MM.1S (cell line): ENCODE data around the gene EHBP1.

ENCODE experiments used
- DNase-seq: peaks from one replicate; pipeline ENCODE4 v3.0.0-alpha.2; 2015
- H2AFZ ChIP-seq: fragments of 300-600 bp; sonication (generic); 2 replicates; pipeline ENCODE4 v1.6.0; 2016; ENCODE audit warnings: antibody characterized with exemption, low read length
- H3F3A ChIP-seq: fragments of 300-600 bp; sonication (generic); 2 replicates; pipeline ENCODE4 v1.6.1; 2016; ENCODE audit warnings: mild to moderate bottlenecking, antibody characterized with exemption, low read length, moderate library complexity, mixed read lengths; ENCODE audit not compliant: insufficient read depth
- H3K27ac ChIP-seq: fragments of 300-600 bp; sonication (generic); 2 replicates; pipeline ENCODE4 v1.5.1; 2016; ENCODE audit warnings: mild to moderate bottlenecking, low read length
- H3K27me3 ChIP-seq: fragments of 300-600 bp; sonication (generic); replicated peaks from 2 replicates; pipeline ENCODE4 v1.6.0; 2016; ENCODE audit warnings: low read length; ENCODE audit not compliant: insufficient read depth
- H3K36me3 ChIP-seq: fragments of 300-600 bp; sonication (generic); replicated peaks from 2 replicates; pipeline ENCODE4 v1.6.1; 2016; ENCODE audit warnings: mild to moderate bottlenecking, low read length, mixed read lengths; ENCODE audit not compliant: insufficient read depth
- H3K4me1 ChIP-seq: fragments of 300-600 bp; sonication (generic); 2 replicates; pipeline ENCODE4 v1.6.1; 2016; ENCODE audit warnings: low read length, mixed read lengths
- H3K4me2 ChIP-seq: fragments of 300-600 bp; sonication (generic); 2 replicates; pipeline ENCODE4 v1.6.0; 2016; ENCODE audit warnings: low read depth, low read length
- H3K4me3 ChIP-seq: fragments of 300-600 bp; sonication (generic); 2 replicates; pipeline ENCODE4 v1.5.1; 2016; ENCODE audit warnings: low read length, mixed read lengths
- H3K79me2 ChIP-seq: fragments of 300-600 bp; sonication (generic); 2 replicates; pipeline ENCODE4 v1.6.1; 2016; ENCODE audit warnings: mixed run types, low read length, mixed read lengths
- H3K9ac ChIP-seq: fragments of 300-600 bp; sonication (generic); 2 replicates; pipeline ENCODE4 v1.6.1; 2016; ENCODE audit warnings: low read length, mixed read lengths
- H3K9me2 ChIP-seq: fragments of 300-600 bp; sonication (generic); replicated peaks from 2 replicates; pipeline ENCODE4 v1.6.1; 2016; ENCODE audit warnings: mild to moderate bottlenecking, low read length, mixed read lengths; ENCODE audit not compliant: insufficient read depth
- H3K9me3 ChIP-seq: fragments of 300-600 bp; sonication (generic); replicated peaks from 2 replicates; pipeline ENCODE4 v1.6.1; 2016; ENCODE audit warnings: mild to moderate bottlenecking, low read length, mixed read lengths; ENCODE audit not compliant: insufficient read depth
- H4K20me1 ChIP-seq: fragments of 300-600 bp; sonication (generic); 2 replicates; pipeline ENCODE4 v1.6.1; 2016; ENCODE audit warnings: mild to moderate bottlenecking, low read length, moderate library complexity, mixed read lengths; ENCODE audit not compliant: insufficient read depth
- EZH2 ChIP-seq: fragments of 300-600 bp; sonication (generic); optimal IDR thresholded peaks from 2 replicates; pipeline ENCODE3; 2017; ENCODE audit warnings: low read depth, mild to moderate bottlenecking, antibody characterized with exemption, low read length, mixed read lengths
- EZH2phosphoT487 ChIP-seq: fragments of 300-600 bp; sonication (generic); IDR thresholded peaks from 2 replicates; pipeline ENCODE4 v1.6.1; 2018; ENCODE audit warnings: antibody characterized with exemption, low read length
- TF ChIP-seq, protein P1 (sequence below): fragments of 300-600 bp; sonication (generic); IDR thresholded peaks from 2 replicates; pipeline ENCODE4 v1.5.1; 2016; ENCODE audit warnings: antibody characterized with exemption, low read length, mixed read lengths

EHBP1 gene

DNA sequence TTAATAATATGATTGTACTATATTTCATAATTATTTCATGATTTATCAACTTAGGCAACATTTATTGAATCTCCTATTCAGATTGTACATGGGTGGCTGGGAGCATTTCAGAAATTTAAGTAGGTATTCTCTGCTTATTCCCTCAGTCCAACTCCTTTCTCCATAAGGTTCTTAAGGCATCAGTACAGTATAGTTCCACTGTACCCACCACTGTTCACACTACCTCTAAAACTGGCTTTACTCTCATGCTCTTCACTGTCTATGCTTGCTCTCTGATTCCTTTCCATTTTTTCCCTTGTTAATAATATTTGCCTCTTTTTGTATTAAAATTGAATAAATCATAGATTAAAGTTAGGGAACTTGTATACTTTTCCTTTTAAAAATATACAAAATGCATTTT is 89.8 kb downstream of the EHBP1 start:
- Histone ChIP-seq H3K27ac (no peak overlapping the region), H3K79me2 (no peaks in the 10 kb centered on the region), H3K9me2 (no peaks in the 10 kb centered on the region), H3K27me3 (no peaks in the 10 kb centered on the region), H3K36me3 (no peaks in the 10 kb centered on the region), H3K9me3 (no peaks in the 10 kb centered on the region), H3K4me1 (no peaks in the 10 kb centered on the region), H4K20me1 (no peaks in the 10 kb centered on the region), H3K9ac (no peak overlapping the region), H3K4me3 (no peak overlapping the region), H2AFZ (no peak overlapping the region), H3F3A (no peaks in the 10 kb centered on the region), H3K4me2 (no peak overlapping the region)
- TF ChIP-seq EZH2phosphoT487 = no peak
- TF ChIP-seq, protein P1, sequence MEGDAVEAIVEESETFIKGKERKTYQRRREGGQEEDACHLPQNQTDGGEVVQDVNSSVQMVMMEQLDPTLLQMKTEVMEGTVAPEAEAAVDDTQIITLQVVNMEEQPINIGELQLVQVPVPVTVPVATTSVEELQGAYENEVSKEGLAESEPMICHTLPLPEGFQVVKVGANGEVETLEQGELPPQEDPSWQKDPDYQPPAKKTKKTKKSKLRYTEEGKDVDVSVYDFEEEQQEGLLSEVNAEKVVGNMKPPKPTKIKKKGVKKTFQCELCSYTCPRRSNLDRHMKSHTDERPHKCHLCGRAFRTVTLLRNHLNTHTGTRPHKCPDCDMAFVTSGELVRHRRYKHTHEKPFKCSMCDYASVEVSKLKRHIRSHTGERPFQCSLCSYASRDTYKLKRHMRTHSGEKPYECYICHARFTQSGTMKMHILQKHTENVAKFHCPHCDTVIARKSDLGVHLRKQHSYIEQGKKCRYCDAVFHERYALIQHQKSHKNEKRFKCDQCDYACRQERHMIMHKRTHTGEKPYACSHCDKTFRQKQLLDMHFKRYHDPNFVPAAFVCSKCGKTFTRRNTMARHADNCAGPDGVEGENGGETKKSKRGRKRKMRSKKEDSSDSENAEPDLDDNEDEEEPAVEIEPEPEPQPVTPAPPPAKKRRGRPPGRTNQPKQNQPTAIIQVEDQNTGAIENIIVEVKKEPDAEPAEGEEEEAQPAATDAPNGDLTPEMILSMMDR = no peak
- no peak for TF ChIP-seq EZH2
- no peak for DNase-seq

DNA sequence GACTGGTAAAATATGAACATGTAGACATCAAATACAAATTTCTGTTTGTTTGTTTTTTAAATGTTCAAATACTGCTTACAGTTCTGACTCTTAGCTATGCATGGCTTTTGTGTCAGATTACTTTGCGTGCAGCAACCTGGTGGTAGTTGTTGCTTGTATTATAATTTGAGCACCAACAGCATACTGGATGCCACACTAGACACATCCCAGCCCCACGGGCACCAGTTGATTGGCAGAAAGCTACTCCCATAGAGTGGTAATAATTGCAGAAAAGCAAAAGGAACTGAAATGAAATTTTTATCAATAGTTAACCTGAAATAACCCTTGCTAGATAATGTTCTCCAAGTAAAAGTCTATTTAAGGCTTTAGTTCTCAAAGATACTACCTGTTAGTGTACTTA is 91.6 kb downstream of the EHBP1 start:
- no peak for DNase-seq
- Histone ChIP-seq H3K4me1 (peaks cover 9% of the 10 kb centered on the region), H3F3A (peaks cover 4% of the 10 kb centered on the region; the same call in 1 of the 2 replicates), H3K9me2 (no peaks in the 10 kb centered on the region), H3K27me3 (no peaks in the 10 kb centered on the region), H3K4me2 (no peak overlapping the region), H3K4me3 (no peak overlapping the region), H4K20me1 (no peaks in the 10 kb centered on the region), H3K9me3 (no peaks in the 10 kb centered on the region), H3K79me2 (no peaks in the 10 kb centered on the region), H3K27ac (no peak overlapping the region), H3K36me3 (no peaks in the 10 kb centered on the region), H2AFZ (no peak overlapping the region), H3K9ac (no peak overlapping the region)
- no peak for TF ChIP-seq EZH2phosphoT487
- TF ChIP-seq, protein P1 = no peak

DNA sequence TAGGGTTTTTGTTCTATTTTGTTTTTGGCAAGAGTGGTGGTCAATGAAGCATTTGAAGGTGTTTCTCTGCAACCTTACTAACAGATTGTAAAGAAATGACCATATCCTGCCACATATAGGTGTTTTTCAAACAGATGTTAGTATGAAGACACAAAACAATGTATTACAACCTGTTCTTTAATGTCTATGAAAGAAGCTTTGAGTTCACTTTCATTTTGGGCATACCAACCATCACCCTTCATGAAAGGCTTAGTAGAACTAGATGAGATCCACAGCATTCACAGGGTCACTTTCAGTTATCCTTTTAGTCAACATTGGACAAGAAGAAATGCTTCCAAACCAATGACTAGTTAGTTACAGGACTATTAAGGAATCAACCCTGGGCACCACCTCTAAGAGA is 95.1 kb downstream of the EHBP1 start:
- no peak overlapping the region for H2AFZ ChIP-seq
- H4K20me1 ChIP-seq = no peaks in the 10 kb centered on the region
- H3K9ac ChIP-seq = no peak overlapping the region
- no peaks in the 10 kb centered on the region for H3K9me2 ChIP-seq
- peaks cover 10% of the 10 kb centered on the region for H3K4me1 ChIP-seq
- TF ChIP-seq, protein P1 = no peak
- TF ChIP-seq EZH2phosphoT487 = no peak
- no peaks in the 10 kb centered on the region for H3K36me3 ChIP-seq
- no peak overlapping the region for H3K4me3 ChIP-seq
- peaks cover 6% of the 10 kb centered on the region; the same call in 1 of the 2 replicates for H3F3A ChIP-seq
- H3K27ac ChIP-seq = no peak overlapping the region
- no peak overlapping the region for H3K4me2 ChIP-seq
- H3K9me3 ChIP-seq = no peaks in the 10 kb centered on the region
- no peaks in the 10 kb centered on the region for H3K79me2 ChIP-seq
- no peaks in the 10 kb centered on the region for H3K27me3 ChIP-seq
- peak; percentile 29 for DNase-seq

DNA sequence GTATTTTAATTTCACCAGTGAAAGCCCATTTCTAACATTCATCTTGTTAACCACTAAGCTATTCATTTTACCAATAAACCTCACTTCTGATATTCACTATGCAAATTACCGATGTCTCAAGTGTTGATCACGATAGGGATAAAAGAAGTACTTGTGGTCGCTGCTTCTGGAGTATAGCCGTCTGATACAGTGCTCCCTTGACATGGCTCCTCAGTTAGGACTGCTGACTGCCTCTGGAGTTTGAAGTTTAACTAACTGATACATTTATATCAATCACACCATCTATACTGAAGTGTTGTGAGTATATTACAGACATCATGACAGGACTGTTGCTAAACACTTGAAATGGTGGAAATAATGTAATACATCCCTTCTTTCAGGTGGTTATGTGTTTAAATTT is 95.6 kb downstream of the EHBP1 start:
- Histone ChIP-seq H3K79me2 (no peaks in the 10 kb centered on the region), H3K4me2 (0 out of 2 replicates have a peak overlapping the region, but pooled peaks have one; percentile 41), H3K4me1 (peaks cover 10% of the 10 kb centered on the region), H4K20me1 (no peaks in the 10 kb centered on the region), H3F3A (peaks cover 6% of the 10 kb centered on the region; the same call in 1 of the 2 replicates), H3K36me3 (no peaks in the 10 kb centered on the region), H3K4me3 (no peak overlapping the region), H3K9me2 (no peaks in the 10 kb centered on the region), H3K27me3 (no peaks in the 10 kb centered on the region), H3K27ac (no peak overlapping the region), H3K9me3 (no peaks in the 10 kb centered on the region), H2AFZ (no peak overlapping the region), H3K9ac (no peak overlapping the region)
- TF ChIP-seq EZH2 = no peak
- TF ChIP-seq, protein P1 = no peak
- DNase-seq = no peak
